HEK293T (cell line): ENCODE data around the gene FGF14.

Experiments
- CTCF ChIA-PET: fragments of 350-600 bp; formaldehyde crosslinking; extraction: SDS; loops from one replicate; lab custom pipeline; 2021; ENCODE audit warnings: antibody characterized with exemption, inconsistent platforms; lab: Yijun Ruan, JAX
- POLR2A ChIA-PET: fragments of 350-600 bp; formaldehyde crosslinking; extraction: SDS; loops from one replicate; lab custom pipeline; 2020; ENCODE audit warnings: antibody characterized with exemption, inconsistent platforms; lab: Yijun Ruan, JAX
- DNase-seq: peaks from one replicate; pipeline ENCODE4 v3.0.0; 2012; ENCODE audit warnings: mixed read lengths; ENCODE audit errors: extremely low spot score
- ARNT ChIP-seq: fragments of 450-650 bp; IDR thresholded peaks from 2 replicates; pipeline ENCODE4 v1.6.1; 2017; ENCODE audit warnings: mild to moderate bottlenecking
- BHLHE40 ChIP-seq: fragments of 450-650 bp; IDR thresholded peaks from 2 replicates; pipeline ENCODE4 v1.6.1; 2016; ENCODE audit warnings: mild to moderate bottlenecking, moderate library complexity, borderline replicate concordance
- CTBP1 ChIP-seq: fragments of 450-650 bp; IDR thresholded peaks from 2 replicates; pipeline ENCODE4 v1.6.1; 2016; ENCODE audit warnings: borderline replicate concordance
- ELF4 ChIP-seq: fragments of 450-650 bp; IDR thresholded peaks from 2 replicates; pipeline ENCODE4 v1.6.1; 2017; ENCODE audit warnings: antibody characterized with exemption
- FOXA1 ChIP-seq: fragments of 450-650 bp; IDR thresholded peaks from 2 replicates; pipeline ENCODE4 v1.6.1; 2016; ENCODE audit warnings: mild to moderate bottlenecking
- FOXK2 ChIP-seq: fragments of 450-650 bp; IDR thresholded peaks from 2 replicates; pipeline ENCODE4 v1.6.1; 2016; ENCODE audit warnings: mild to moderate bottlenecking
- FOXM1 ChIP-seq: fragments of 450-650 bp; IDR thresholded peaks from 2 replicates; pipeline ENCODE4 v1.6.1; 2017; ENCODE audit warnings: mild to moderate bottlenecking, borderline replicate concordance
- HDGF ChIP-seq: fragments of 450-650 bp; IDR thresholded peaks from 2 replicates; pipeline ENCODE4 v1.6.1; 2017; ENCODE audit warnings: antibody characterized with exemption, borderline replicate concordance
- L3MBTL2 ChIP-seq: fragments of 450-650 bp; conservative IDR thresholded peaks from 2 replicates; pipeline ENCODE4 v1.6.1; 2016; ENCODE audit warnings: mild to moderate bottlenecking
- LEF1 ChIP-seq: fragments of 450-650 bp; IDR thresholded peaks from 2 replicates; pipeline ENCODE4 v1.6.1; 2017; ENCODE audit warnings: mild to moderate bottlenecking, borderline replicate concordance
- NFRKB ChIP-seq: fragments of 450-650 bp; IDR thresholded peaks from 2 replicates; pipeline ENCODE4 v1.6.1; 2016; ENCODE audit warnings: mild to moderate bottlenecking, moderate library complexity
- PKNOX1 ChIP-seq: fragments of 450-650 bp; IDR thresholded peaks from 2 replicates; pipeline ENCODE4 v1.6.1; 2016
- SP1 ChIP-seq: fragments of 450-650 bp; IDR thresholded peaks from 2 replicates; pipeline ENCODE4 v1.6.1; 2017
- SUZ12 ChIP-seq: fragments of 450-650 bp; IDR thresholded peaks from 2 replicates; pipeline ENCODE4 v1.6.1; 2016; ENCODE audit warnings: mild to moderate bottlenecking
- TARDBP ChIP-seq: fragments of 450-650 bp; IDR thresholded peaks from 2 replicates; pipeline ENCODE4 v1.6.1; 2016
- ZNF384 ChIP-seq: fragments of 450-650 bp; IDR thresholded peaks from 2 replicates; pipeline ENCODE4 v1.6.1; 2016

FGF14 gene

DNA sequence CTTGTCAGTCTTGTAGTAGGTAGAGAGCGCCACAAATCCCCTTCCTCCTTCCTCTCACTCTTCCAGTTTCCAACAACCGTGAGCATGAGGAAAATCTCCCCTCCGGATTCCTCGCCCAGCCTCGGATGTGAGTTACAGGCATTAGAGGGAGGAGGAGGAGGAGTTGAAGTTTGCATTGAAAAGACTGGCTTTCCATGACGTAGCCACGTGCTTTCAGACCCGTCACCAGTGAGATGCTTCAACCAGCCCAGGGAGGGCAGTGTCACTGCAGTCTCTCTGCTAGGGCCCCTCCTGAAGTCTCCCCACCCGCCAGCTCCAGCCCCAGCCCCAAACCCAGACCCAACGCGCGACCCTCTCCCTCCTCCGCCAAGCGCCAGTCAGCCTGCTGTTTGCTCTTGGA lies 442 bp upstream of the FGF14 start:
- no peak for DNase-seq
- CTCF ChIA-PET = no interaction called here
- POLR2A ChIA-PET = no interaction called here
- TF ChIP-seq FOXK2 (no peak), PKNOX1 (no peak), BHLHE40 (no peak), FOXM1 (no peak), SUZ12 (no peak), FOXA1 (no peak)

DNA sequence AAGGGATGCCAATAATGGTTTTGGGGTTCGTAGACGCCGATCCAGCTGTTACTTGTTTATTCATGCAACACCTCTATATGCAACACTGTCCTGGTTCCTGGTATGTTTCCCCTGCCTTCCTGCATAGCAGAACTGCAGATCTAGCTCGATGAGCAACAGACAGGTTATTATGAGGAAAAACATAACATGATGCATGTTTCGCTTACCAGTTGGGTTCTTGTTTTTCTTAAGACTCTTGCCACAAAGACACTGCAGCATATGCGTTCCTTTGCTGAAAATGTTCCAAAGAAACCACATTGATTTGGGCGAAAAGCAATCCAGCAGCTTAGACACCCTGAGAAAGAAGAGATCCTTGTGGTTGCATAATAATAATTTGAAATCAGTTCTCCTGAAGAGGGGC lies 583 bp downstream of the FGF14 start:
- POLR2A ChIA-PET = no interaction called here
- TF ChIP-seq L3MBTL2 (no peak), ARNT (no peak), ELF4 (no peak), FOXA1 (no peak), SUZ12 (no peak), PKNOX1 (no peak)
- CTCF ChIA-PET = no interaction called here
- DNase-seq = no peak

- POLR2A ChIA-PET = no interaction called here
- no peak for TF ChIP-seq PKNOX1
- TF ChIP-seq NFRKB = no peak
- no peak for TF ChIP-seq ZNF384
- TF ChIP-seq FOXK2 = no peak
- no peak for TF ChIP-seq BHLHE40
- TF ChIP-seq FOXA1 = no peak
- no peak for TF ChIP-seq FOXM1
- TF ChIP-seq TARDBP = no peak
- TF ChIP-seq L3MBTL2 = no peak
- no peak for TF ChIP-seq HDGF
- TF ChIP-seq SP1 = no peak
- TF ChIP-seq ELF4 = no peak
- no peak for TF ChIP-seq LEF1
- no peak for TF ChIP-seq CTBP1
- no peak for TF ChIP-seq SUZ12
- no peak for TF ChIP-seq ARNT
- CTCF ChIA-PET = no interaction called here
- DNase-seq = no peak
Observed at GRCh38 chr13:102400675-102401145, 1.1 kb downstream of the FGF14 start.

GRCh38 chr13:102399791-102400674 lies 1.8 kb downstream of the FGF14 start:
- POLR2A ChIA-PET = no interaction called here
- DNase-seq = no peak
- TF ChIP-seq FOXA1 = no peak
- CTCF ChIA-PET = interaction anchor here (0.6 kb wide), 1 partner anchor 145 kb away, joined by 3 read pairs; no protein-coding TSS in a partner anchor

- POLR2A ChIA-PET = no interaction called here
Observed at GRCh38 chr13:102395939-102396338, 5.9 kb downstream of the FGF14 start.

GRCh38 chr13:102395174-102395573 lies 6.7 kb downstream of the FGF14 start:
- POLR2A ChIA-PET = no interaction called here
- TF ChIP-seq PKNOX1 = no peak
- TF ChIP-seq HDGF = no peak
- no peak for TF ChIP-seq L3MBTL2
- TF ChIP-seq SUZ12 = no peak
- no peak for TF ChIP-seq SP1
- no peak for TF ChIP-seq ARNT
- no peak for TF ChIP-seq TARDBP
- TF ChIP-seq ZNF384 = no peak
- TF ChIP-seq LEF1 = no peak
- TF ChIP-seq ELF4 = no peak
- CTCF ChIA-PET = no interaction called here
- no peak for DNase-seq

More at GRCh38 chr13:102395939-102396338, 5.9 kb downstream of the FGF14 start:
- TF ChIP-seq ZNF384 (no peak), TARDBP (no peak), ELF4 (no peak), PKNOX1 (no peak), HDGF (no peak), NFRKB (no peak), SP1 (no peak), BHLHE40 (no peak)
- DNase-seq = no peak
- CTCF ChIA-PET = no interaction called here
